PFSK-1 (cell line): ENCODE results near the gene ANKIB1.

Experiments
- FOXP2 ChIP-seq: optimal IDR thresholded peaks from 2 replicates; pipeline ENCODE3; 2011; ENCODE audit warnings: borderline replicate concordance, control low read depth, inconsistent platforms; ENCODE audit not compliant: insufficient read depth; ENCODE audit errors: extremely low read length, extremely low read depth
- POLR2AphosphoS5 ChIP-seq: IDR thresholded peaks from 2 replicates; pipeline ENCODE4 v1.6.1; 2012; ENCODE audit warnings: low read depth, mild to moderate bottlenecking, control low read depth, low read length, moderate library complexity
- REST ChIP-seq, 2 experiments: IDR thresholded peaks; 2 replicates each; pipeline versions ENCODE4 v1.6.1 to v1.8.0; 2011 to 2012; ENCODE audit warnings: low read depth in 2 of 2, low read length in 2 of 2, control low read depth in 1 of 2, inconsistent platforms in 1 of 2, mild to moderate bottlenecking in 1 of 2, moderate library complexity in 1 of 2; ENCODE audit not compliant: insufficient read depth in 1 of 2
- SIN3A ChIP-seq: IDR thresholded peaks from 2 replicates; pipeline ENCODE4 v1.6.1; 2012; ENCODE audit warnings: mild to moderate bottlenecking, low read length, moderate library complexity, borderline replicate concordance; ENCODE audit not compliant: insufficient read depth
- TAF1 ChIP-seq: IDR thresholded peaks from 2 replicates; pipeline ENCODE4 v1.6.1; 2012; ENCODE audit warnings: low read length, control low read depth, borderline replicate concordance; ENCODE audit not compliant: insufficient read depth

DNA sequence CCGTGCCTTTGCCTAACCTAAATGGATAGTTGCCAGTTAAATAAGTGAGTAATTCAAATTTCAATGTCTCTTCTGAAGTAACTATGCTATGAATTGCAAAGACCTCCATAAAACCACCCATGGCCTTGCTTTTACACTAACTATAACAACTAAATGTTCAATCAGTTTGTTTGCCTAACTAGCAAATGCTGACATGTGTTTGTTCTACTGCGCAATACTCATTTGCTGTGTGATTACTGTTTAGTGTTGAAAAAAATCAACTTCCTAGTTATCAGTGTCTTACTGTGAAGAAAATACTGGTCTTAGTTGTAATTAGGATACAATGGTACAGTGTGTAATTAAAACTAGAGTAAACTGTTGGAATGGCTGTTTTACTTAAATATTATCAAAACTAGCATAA is 154.2 kb downstream of the ANKIB1 start:
- TF ChIP-seq POLR2AphosphoS5 (no peak), REST (IDR thresholded peaks at IDR 0.05; ENCODE audit: insufficient read depth in 1 of 2, low read depth in 2 of 2, low read length in 2 of 2) (no peak), SIN3A (no peak), TAF1 (no peak), FOXP2 (no peak)
